ENCODE data around the gene TMEM14A.

- TF ChIP-seq CTCF (IDR thresholded peaks at IDR 0.05) = no peak
- TF ChIP-seq POLR2A (IDR thresholded peaks at IDR 0.05) = no peak
Measured at GRCh38 chr6:52667572-52667971, 3.3 kb upstream of the TMEM14A start.

All from right lobe of liver (tissue), 4 donors.